IPS-15b (cell line): ENCODE measurements around the gene CHID1.

ENCODE experiments used
- H3K27me3 ChIP-seq: one replicate; pipeline ENCODE4 v1.6.1; 2013; ENCODE audit warnings: low read length; ENCODE audit not compliant: control insufficient read depth, insufficient read depth
- H3K36me3 ChIP-seq: one replicate; pipeline ENCODE4 v1.6.1; 2013; ENCODE audit warnings: low read length; ENCODE audit not compliant: control insufficient read depth, insufficient read depth
- H3K4me1 ChIP-seq: one replicate; pipeline ENCODE4 v1.6.1; 2013; ENCODE audit warnings: mild to moderate bottlenecking, low read length; ENCODE audit not compliant: control insufficient read depth, insufficient read depth
- H3K4me3 ChIP-seq: one replicate; pipeline ENCODE4 v1.5.1; 2013; ENCODE audit warnings: low read depth, low read length
- H3K9ac ChIP-seq: one replicate; pipeline ENCODE4 v1.6.1; 2013; ENCODE audit warnings: low read depth, mild to moderate bottlenecking, low read length
- H3K9me3 ChIP-seq: one replicate; pipeline ENCODE4 v1.6.1; 2013; ENCODE audit warnings: mild to moderate bottlenecking, low read length; ENCODE audit not compliant: control insufficient read depth, insufficient read depth

CHID1 gene

GRCh38 chr11:901452-902061 lies 9.1 kb downstream of the CHID1 start:
- Histone ChIP-seq H3K9me3 (no peaks in the 10 kb centered on the region), H3K9ac (no peak overlapping the region), H3K4me3 (no peak overlapping the region), H3K27me3 (no peaks in the 10 kb centered on the region), H3K36me3 (peaks cover 68% of the 10 kb centered on the region), H3K4me1 (no peaks in the 10 kb centered on the region)

GRCh38 chr11:900545-900944 lies 10.1 kb downstream of the CHID1 start:
- Histone ChIP-seq H3K9me3 (no peaks in the 10 kb centered on the region), H3K4me3 (no peak overlapping the region), H3K4me1 (no peaks in the 10 kb centered on the region), H3K36me3 (peaks cover 68% of the 10 kb centered on the region), H3K27me3 (no peaks in the 10 kb centered on the region), H3K9ac (no peak overlapping the region)

GRCh38 chr11:899724-900123 lies 10.9 kb downstream of the CHID1 start:
- H3K27me3 ChIP-seq: no peaks in the 10 kb centered on the region
- no peaks in the 10 kb centered on the region for H3K9me3 ChIP-seq
- no peak overlapping the region for H3K4me3 ChIP-seq
- H3K4me1 ChIP-seq: no peaks in the 10 kb centered on the region
- no peak overlapping the region for H3K9ac ChIP-seq
- H3K36me3 ChIP-seq: peaks cover 69% of the 10 kb centered on the region

GRCh38 chr11:898540-899190 lies 11.9 kb downstream of the CHID1 start:
- H3K9me3 ChIP-seq: no peaks in the 10 kb centered on the region
- H3K4me1 ChIP-seq: no peaks in the 10 kb centered on the region
- no peaks in the 10 kb centered on the region for H3K27me3 ChIP-seq
- H3K36me3 ChIP-seq: peaks cover 61% of the 10 kb centered on the region
- H3K4me3 ChIP-seq: no peak overlapping the region
- no peak overlapping the region for H3K9ac ChIP-seq

- Histone ChIP-seq H3K36me3 (peaks cover 58% of the 10 kb centered on the region), H3K27me3 (no peaks in the 10 kb centered on the region), H3K9me3 (no peaks in the 10 kb centered on the region), H3K4me1 (no peaks in the 10 kb centered on the region), H3K9ac (no peak overlapping the region), H3K4me3 (no peak overlapping the region)
Measured at GRCh38 chr11:898143-898511, 12.5 kb downstream of the CHID1 start.

GRCh38 chr11:897253-898142 lies 13.1 kb downstream of the CHID1 start:
- peaks cover 51% of the 10 kb centered on the region for H3K36me3 ChIP-seq
- no peaks in the 10 kb centered on the region for H3K9me3 ChIP-seq
- no peak overlapping the region for H3K4me3 ChIP-seq
- no peaks in the 10 kb centered on the region for H3K4me1 ChIP-seq
- no peaks in the 10 kb centered on the region for H3K27me3 ChIP-seq
- H3K9ac ChIP-seq: no peak overlapping the region

- H3K9ac ChIP-seq: no peak overlapping the region
- no peak overlapping the region for H3K4me3 ChIP-seq
- no peaks in the 10 kb centered on the region for H3K9me3 ChIP-seq
- H3K4me1 ChIP-seq: no peaks in the 10 kb centered on the region
- no peaks in the 10 kb centered on the region for H3K27me3 ChIP-seq
- H3K36me3 ChIP-seq: peaks cover 32% of the 10 kb centered on the region
Measured at GRCh38 chr11:895331-896110, 15.1 kb downstream of the CHID1 start.

- Histone ChIP-seq H3K9me3 (no peaks in the 10 kb centered on the region), H3K4me1 (no peaks in the 10 kb centered on the region), H3K27me3 (no peaks in the 10 kb centered on the region), H3K4me3 (no peak overlapping the region), H3K36me3 (peaks cover 23% of the 10 kb centered on the region), H3K9ac (no peak overlapping the region)
Measured at GRCh38 chr11:894575-895201, 15.9 kb downstream of the CHID1 start.

GRCh38 chr11:893008-893654 lies 17.5 kb downstream of the CHID1 start:
- Histone ChIP-seq H3K4me1 (no peaks in the 10 kb centered on the region), H3K9ac (no peak overlapping the region), H3K9me3 (no peaks in the 10 kb centered on the region), H3K36me3 (peaks cover 14% of the 10 kb centered on the region), H3K27me3 (no peaks in the 10 kb centered on the region), H3K4me3 (no peak overlapping the region)

- Histone ChIP-seq H3K9me3 (no peaks in the 10 kb centered on the region), H3K4me3 (no peak overlapping the region), H3K4me1 (no peaks in the 10 kb centered on the region), H3K36me3 (peaks cover 27% of the 10 kb centered on the region), H3K27me3 (no peaks in the 10 kb centered on the region), H3K9ac (no peak overlapping the region)
Measured at GRCh38 chr11:890794-891540, 19.6 kb downstream of the CHID1 start.
